Measurements from ENCODE around the gene MTFR1L. TPM values are rescaled to one million over a fixed set of nuclear protein-coding genes. Genes with fewer than 3 reads are reported as not detected.

The MTFR1L gene
- total and polyA plus RNA-seq, 8 donors = 39.3 to 301 (median 59.3) TPM

DNA sequence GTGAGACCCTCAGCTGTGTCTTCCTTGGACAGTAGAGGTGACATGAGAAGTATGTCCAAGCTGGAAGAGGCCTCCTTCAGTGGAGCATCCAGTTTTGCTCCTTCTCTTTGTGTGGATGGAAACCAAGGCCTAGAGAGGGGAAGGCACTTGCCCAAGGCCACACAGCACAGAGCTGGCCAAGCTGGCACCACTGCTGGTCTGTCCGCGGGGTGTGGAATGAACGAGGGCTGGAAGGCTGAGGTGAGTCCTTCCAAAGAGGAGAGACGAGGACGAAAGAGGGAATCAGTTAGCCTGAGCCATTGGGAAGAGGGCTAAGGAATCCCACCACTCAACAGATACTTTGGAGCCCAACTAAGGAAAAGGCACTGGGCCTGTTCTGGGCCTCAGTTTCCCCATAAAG, 47.6 kb upstream of the MTFR1L start:
- TF ChIP-seq POLR2AphosphoS5 (IDR thresholded peaks at IDR 0.05) (no peak), POLR2A (IDR thresholded peaks at IDR 0.05) (no peak), EP300 (IDR thresholded peaks at IDR 0.05) (no peak)
- TF ChIP-seq, protein P1, sequence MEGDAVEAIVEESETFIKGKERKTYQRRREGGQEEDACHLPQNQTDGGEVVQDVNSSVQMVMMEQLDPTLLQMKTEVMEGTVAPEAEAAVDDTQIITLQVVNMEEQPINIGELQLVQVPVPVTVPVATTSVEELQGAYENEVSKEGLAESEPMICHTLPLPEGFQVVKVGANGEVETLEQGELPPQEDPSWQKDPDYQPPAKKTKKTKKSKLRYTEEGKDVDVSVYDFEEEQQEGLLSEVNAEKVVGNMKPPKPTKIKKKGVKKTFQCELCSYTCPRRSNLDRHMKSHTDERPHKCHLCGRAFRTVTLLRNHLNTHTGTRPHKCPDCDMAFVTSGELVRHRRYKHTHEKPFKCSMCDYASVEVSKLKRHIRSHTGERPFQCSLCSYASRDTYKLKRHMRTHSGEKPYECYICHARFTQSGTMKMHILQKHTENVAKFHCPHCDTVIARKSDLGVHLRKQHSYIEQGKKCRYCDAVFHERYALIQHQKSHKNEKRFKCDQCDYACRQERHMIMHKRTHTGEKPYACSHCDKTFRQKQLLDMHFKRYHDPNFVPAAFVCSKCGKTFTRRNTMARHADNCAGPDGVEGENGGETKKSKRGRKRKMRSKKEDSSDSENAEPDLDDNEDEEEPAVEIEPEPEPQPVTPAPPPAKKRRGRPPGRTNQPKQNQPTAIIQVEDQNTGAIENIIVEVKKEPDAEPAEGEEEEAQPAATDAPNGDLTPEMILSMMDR (IDR thresholded peaks at IDR 0.05) = no peak
- DNase-seq = no peak
- Histone ChIP-seq H3K36me3 (peaks cover 0 to 15% (median 6%) of the 10 kb centered on the region in 4 donors), H3K27me3 (no peaks in the 10 kb centered on the region), H3K27ac (peak overlapping the region; percentile 75 to 83 (median 82)), H3K4me3 (no peak overlapping the region), H3K9me3 (no peaks in the 10 kb centered on the region), H3K4me1 (peaks cover 52 to 67% (median 63%) of the 10 kb centered on the region in 4 donors)
- 92 to 97% (median 96%) methylated on average over 5 of the region's 5 CpGs for WGBS, 5 donors
- intact Hi-C loops (cut with DNase I; ENCODE audit: low total_unique reads) = no loop called here

DNA sequence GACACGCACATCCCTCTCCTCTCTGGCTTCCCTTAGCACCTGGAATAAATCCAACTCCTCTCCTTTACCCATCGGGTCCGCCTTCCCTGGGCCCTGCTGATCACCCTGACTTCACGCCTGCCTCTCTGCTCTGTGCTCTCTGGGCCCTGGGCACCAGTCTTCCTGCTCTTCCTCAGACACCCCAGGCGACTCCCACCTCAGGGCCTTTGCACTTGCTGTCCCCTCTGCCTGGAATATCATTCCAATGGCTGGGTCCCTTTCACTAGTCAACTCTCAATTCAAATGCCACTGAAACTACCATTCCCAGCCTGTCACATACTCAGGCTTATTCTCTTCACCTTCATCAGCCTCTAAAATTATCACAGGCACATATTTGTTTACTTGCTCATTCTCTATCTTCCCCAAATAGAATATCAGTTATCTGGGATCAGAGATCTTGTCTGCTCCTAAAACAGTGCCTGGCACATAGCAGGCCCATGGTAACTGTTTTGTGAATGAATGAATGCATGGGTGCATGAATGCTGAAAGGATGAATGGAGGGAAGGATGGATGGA, 47.0 kb upstream of the MTFR1L start:
- intact Hi-C loops (cut with DNase I; ENCODE audit: low total_unique reads) = no loop called here
- Histone ChIP-seq H3K27ac (peak overlapping the region; percentile 80 to 89 (median 82)), H3K4me3 (no peak overlapping the region), H3K9me3 (no peaks in the 10 kb centered on the region), H3K4me1 (peaks cover 52 to 67% (median 61%) of the 10 kb centered on the region in 4 donors), H3K27me3 (no peaks in the 10 kb centered on the region), H3K36me3 (peaks cover 0 to 21% (median 7%) of the 10 kb centered on the region in 4 donors)
- no peak for DNase-seq
- 69 to 91% (median 73%) methylated on average over 5 of the region's 5 CpGs for WGBS, 5 donors
- TF ChIP-seq, protein P1 (IDR thresholded peaks at IDR 0.05) = no peak
- TF ChIP-seq POLR2A (IDR thresholded peaks at IDR 0.05) (no peak), EP300 (IDR thresholded peaks at IDR 0.05) (no peak), POLR2AphosphoS5 (IDR thresholded peaks at IDR 0.05) (no peak)

DNA sequence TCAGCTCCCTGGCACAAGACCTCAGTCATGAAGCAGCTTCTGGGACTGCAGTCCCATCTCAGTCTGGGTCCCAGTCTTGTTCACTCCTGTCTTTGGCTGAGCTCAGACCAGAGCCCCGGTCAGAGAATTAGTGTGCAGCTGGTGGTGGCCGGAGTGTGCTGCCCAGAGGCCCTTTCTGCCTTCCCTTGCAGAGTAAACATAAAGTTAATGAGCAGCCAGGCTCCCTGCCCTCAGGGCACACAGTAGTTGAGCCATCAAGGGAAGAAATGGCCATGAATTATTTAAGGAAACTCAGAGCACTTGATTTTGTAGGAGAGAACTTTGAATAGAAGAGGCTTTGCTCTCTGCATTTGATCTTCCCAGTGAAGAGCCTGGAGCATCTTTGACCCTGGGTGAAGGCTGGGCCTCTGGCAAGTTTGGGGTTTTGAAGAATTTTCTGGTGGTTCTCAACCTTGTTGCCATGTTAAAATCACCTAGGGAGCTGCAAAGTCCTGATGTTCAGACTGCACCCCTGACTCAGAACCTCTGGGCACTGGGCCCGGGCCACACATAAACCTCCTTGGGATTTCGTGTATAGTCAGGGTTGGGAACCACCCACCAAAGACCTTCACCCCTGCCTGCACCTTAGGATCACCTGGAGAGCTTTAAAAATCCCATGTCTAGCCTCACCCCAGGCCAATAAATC, 46.2 kb upstream of the MTFR1L start:
- peak; percentile 81 to 85 for DNase-seq
- Histone ChIP-seq H3K27me3 (no peaks in the 10 kb centered on the region), H3K9me3 (no peaks in the 10 kb centered on the region), H3K27ac (peak overlapping the region; percentile 80 to 89 (median 82)), H3K4me3 (no peak overlapping the region), H3K4me1 (peaks cover 52 to 67% (median 61%) of the 10 kb centered on the region in 4 donors), H3K36me3 (peaks cover 0 to 30% (median 11%) of the 10 kb centered on the region in 4 donors)
- intact Hi-C loops (cut with DNase I; ENCODE audit: low total_unique reads) = no loop called here
- no peak for TF ChIP-seq POLR2A (IDR thresholded peaks at IDR 0.05)
- TF ChIP-seq, protein P1 (IDR thresholded peaks at IDR 0.05) = no peak
- no peak for TF ChIP-seq EP300 (IDR thresholded peaks at IDR 0.05)
- no peak for TF ChIP-seq POLR2AphosphoS5 (IDR thresholded peaks at IDR 0.05)
- 32 to 55% (median 35%) methylated on average over 3 to 4 of the region's 4 CpGs for WGBS, 5 donors

DNA sequence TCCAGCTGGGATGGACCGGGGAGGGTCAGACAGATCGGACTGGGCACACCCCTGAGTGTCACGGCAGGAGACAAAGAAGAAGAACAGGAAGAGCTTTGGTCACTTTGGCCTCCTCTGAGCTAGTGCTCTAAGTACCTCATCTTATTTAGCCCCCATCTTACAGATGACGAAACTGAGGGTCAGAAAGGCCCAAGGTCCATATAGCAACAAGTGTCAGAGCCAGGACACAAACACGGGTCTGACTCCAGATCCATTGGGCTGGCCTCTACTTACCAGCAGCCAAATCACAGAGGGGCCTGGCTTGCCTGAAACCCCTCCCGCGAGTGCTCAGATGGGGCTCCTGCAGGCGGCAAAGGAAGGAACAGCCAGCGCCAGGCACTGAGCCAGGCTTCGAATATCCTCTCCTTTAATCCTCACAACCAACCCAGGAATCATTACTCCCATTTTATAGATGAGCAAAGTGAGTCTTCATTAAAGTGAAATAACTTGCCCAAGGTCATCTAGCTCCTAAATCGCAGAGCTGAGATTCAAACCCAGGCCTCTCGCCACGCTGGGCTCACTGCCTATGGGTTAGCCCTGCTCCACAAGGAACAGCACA, 45.4 kb upstream of the MTFR1L start:
- WGBS, 5 donors = 45 to 65% (median 54%) methylated on average over 9 to 13 of the region's 13 CpGs
- no peaks in the 10 kb centered on the region for H3K27me3 ChIP-seq
- H3K9me3 ChIP-seq = no peaks in the 10 kb centered on the region
- no peak overlapping the region for H3K4me3 ChIP-seq
- no peak for DNase-seq
- H3K36me3 ChIP-seq = peaks cover 0 to 34% (median 15%) of the 10 kb centered on the region in 4 donors
- intact Hi-C loops (cut with DNase I; ENCODE audit: low total_unique reads) = no loop called here
- TF ChIP-seq POLR2A (IDR thresholded peaks at IDR 0.05) = no peak
- no peak for TF ChIP-seq EP300 (IDR thresholded peaks at IDR 0.05)
- no peak for TF ChIP-seq POLR2AphosphoS5 (IDR thresholded peaks at IDR 0.05)
- TF ChIP-seq, protein P1 (IDR thresholded peaks at IDR 0.05) = no peak
- peak overlapping the region; percentile 80 to 89 (median 82) for H3K27ac ChIP-seq
- peaks cover 52 to 70% (median 65%) of the 10 kb centered on the region in 4 donors for H3K4me1 ChIP-seq

Measured in stomach (tissue), 9 donors.